Measurements from ENCODE around the gene DNM1.
A peak's percentile ranks its signal among the peaks of the same experiment; 100 is the strongest.

The DNM1 gene

GRCh38 chr9:128288273-128289004 lies 85.3 kb downstream of the DNM1 start:
- no peak overlapping the region for H3K9ac ChIP-seq (ENCODE audit: low read depth in 1 of 2, low read length in 2 of 2)
- H3K4me1 ChIP-seq (ENCODE audit: control insufficient read depth in 1 of 2, insufficient read depth in 2 of 2, low read length in 2 of 2), result no peaks in the 10 kb centered on the region
- H3K36me3 ChIP-seq (ENCODE audit: control insufficient read depth in 1 of 2, insufficient read depth in 2 of 2, low read length in 2 of 2), result peaks cover 13 to 26% of the 10 kb centered on the region in 2 donors
- no peak overlapping the region for H3K4me3 ChIP-seq (ENCODE audit: low read depth in 1 of 2, low read length in 2 of 2)
- H3K9me3 ChIP-seq (ENCODE audit: control insufficient read depth in 1 of 2, low read length in 2 of 2), result no peaks in the 10 kb centered on the region
- H3K27me3 ChIP-seq (ENCODE audit: control insufficient read depth in 1 of 2, insufficient read depth in 2 of 2, low read length in 2 of 2), result no peaks in the 10 kb centered on the region
- H3K27ac ChIP-seq (ENCODE audit: low read depth, low read length), result no peak overlapping the region

- Histone ChIP-seq H3K9ac (ENCODE audit: low read depth in 1 of 2, low read length in 2 of 2) (no peak overlapping the region), H3K27me3 (ENCODE audit: control insufficient read depth in 1 of 2, insufficient read depth in 2 of 2, low read length in 2 of 2) (no peaks in the 10 kb centered on the region), H3K4me3 (ENCODE audit: low read depth in 1 of 2, low read length in 2 of 2) (no peak overlapping the region), H3K36me3 (ENCODE audit: control insufficient read depth in 1 of 2, insufficient read depth in 2 of 2, low read length in 2 of 2) (peaks cover 0 to 9% of the 10 kb centered on the region in 2 donors), H3K4me1 (ENCODE audit: control insufficient read depth in 1 of 2, insufficient read depth in 2 of 2, low read length in 2 of 2) (peaks cover 14 to 15% of the 10 kb centered on the region in 2 donors), H3K27ac (ENCODE audit: low read depth, low read length) (no peak overlapping the region), H3K9me3 (ENCODE audit: control insufficient read depth in 1 of 2, low read length in 2 of 2) (no peaks in the 10 kb centered on the region)
Measured at GRCh38 chr9:128292009-128292408, 88.8 kb downstream of the DNM1 start.

GRCh38 chr9:128293091-128293490 lies 89.9 kb downstream of the DNM1 start:
- H3K9ac ChIP-seq (ENCODE audit: low read depth in 1 of 2, low read length in 2 of 2), result no peak overlapping the region
- no peak overlapping the region for H3K27ac ChIP-seq (ENCODE audit: low read depth, low read length)
- H3K4me3 ChIP-seq (ENCODE audit: low read depth in 1 of 2, low read length in 2 of 2), result no peak overlapping the region
- peaks cover 21% of the 10 kb centered on the region in 2 donors for H3K4me1 ChIP-seq (ENCODE audit: control insufficient read depth in 1 of 2, insufficient read depth in 2 of 2, low read length in 2 of 2)
- no peaks in the 10 kb centered on the region for H3K9me3 ChIP-seq (ENCODE audit: control insufficient read depth in 1 of 2, low read length in 2 of 2)
- H3K36me3 ChIP-seq (ENCODE audit: control insufficient read depth in 1 of 2, insufficient read depth in 2 of 2, low read length in 2 of 2), result peaks cover 0 to 8% of the 10 kb centered on the region in 2 donors
- no peaks in the 10 kb centered on the region for H3K27me3 ChIP-seq (ENCODE audit: control insufficient read depth in 1 of 2, insufficient read depth in 2 of 2, low read length in 2 of 2)

GRCh38 chr9:128294142-128294541 lies 91.0 kb downstream of the DNM1 start:
- no peaks in the 10 kb centered on the region for H3K27me3 ChIP-seq (ENCODE audit: control insufficient read depth in 1 of 2, insufficient read depth in 2 of 2, low read length in 2 of 2)
- H3K9ac ChIP-seq (ENCODE audit: low read depth in 1 of 2, low read length in 2 of 2), result no peak overlapping the region
- no peaks in the 10 kb centered on the region for H3K9me3 ChIP-seq (ENCODE audit: control insufficient read depth in 1 of 2, low read length in 2 of 2)
- no peaks in the 10 kb centered on the region for H3K36me3 ChIP-seq (ENCODE audit: control insufficient read depth in 1 of 2, insufficient read depth in 2 of 2, low read length in 2 of 2)
- no peak overlapping the region for H3K27ac ChIP-seq (ENCODE audit: low read depth, low read length)
- H3K4me1 ChIP-seq (ENCODE audit: control insufficient read depth in 1 of 2, insufficient read depth in 2 of 2, low read length in 2 of 2), result peaks cover 28 to 29% of the 10 kb centered on the region in 2 donors
- no peak overlapping the region for H3K4me3 ChIP-seq (ENCODE audit: low read depth in 1 of 2, low read length in 2 of 2)

GRCh38 chr9:128296340-128297220 lies 93.4 kb downstream of the DNM1 start:
- Histone ChIP-seq H3K4me1 (ENCODE audit: control insufficient read depth in 1 of 2, insufficient read depth in 2 of 2, low read length in 2 of 2) (peaks cover 29 to 30% of the 10 kb centered on the region in 2 donors), H3K4me3 (ENCODE audit: low read depth in 1 of 2, low read length in 2 of 2) (peak overlapping the region in 1 of 2 donors; percentile 44), H3K27me3 (ENCODE audit: control insufficient read depth in 1 of 2, insufficient read depth in 2 of 2, low read length in 2 of 2) (no peaks in the 10 kb centered on the region), H3K9ac (ENCODE audit: low read depth in 1 of 2, low read length in 2 of 2) (peak overlapping the region in 1 of 2 donors; percentile 47), H3K9me3 (ENCODE audit: control insufficient read depth in 1 of 2, low read length in 2 of 2) (no peaks in the 10 kb centered on the region), H3K27ac (ENCODE audit: low read depth, low read length) (peak overlapping the region; percentile 43), H3K36me3 (ENCODE audit: control insufficient read depth in 1 of 2, insufficient read depth in 2 of 2, low read length in 2 of 2) (no peaks in the 10 kb centered on the region)

- H3K4me3 ChIP-seq (ENCODE audit: low read depth in 1 of 2, low read length in 2 of 2), result peak overlapping the region in 1 of 2 donors; percentile 44
- H3K27ac ChIP-seq (ENCODE audit: low read depth, low read length), result peak overlapping the region; percentile 43
- H3K36me3 ChIP-seq (ENCODE audit: control insufficient read depth in 1 of 2, insufficient read depth in 2 of 2, low read length in 2 of 2), result no peaks in the 10 kb centered on the region
Measured at GRCh38 chr9:128297221-128297773, 94.1 kb downstream of the DNM1 start.

GRCh38 chr9:128298535-128299482 lies 95.6 kb downstream of the DNM1 start:
- H3K27ac ChIP-seq (ENCODE audit: low read depth, low read length), result no peak overlapping the region
- H3K4me3 ChIP-seq (ENCODE audit: low read depth in 1 of 2, low read length in 2 of 2), result no peak overlapping the region
- no peaks in the 10 kb centered on the region for H3K36me3 ChIP-seq (ENCODE audit: control insufficient read depth in 1 of 2, insufficient read depth in 2 of 2, low read length in 2 of 2)
- H3K9me3 ChIP-seq (ENCODE audit: control insufficient read depth in 1 of 2, low read length in 2 of 2), result no peaks in the 10 kb centered on the region
- H3K9ac ChIP-seq (ENCODE audit: low read depth in 1 of 2, low read length in 2 of 2), result no peak overlapping the region
- peaks cover 29 to 30% of the 10 kb centered on the region in 2 donors for H3K4me1 ChIP-seq (ENCODE audit: control insufficient read depth in 1 of 2, insufficient read depth in 2 of 2, low read length in 2 of 2)
- H3K27me3 ChIP-seq (ENCODE audit: control insufficient read depth in 1 of 2, insufficient read depth in 2 of 2, low read length in 2 of 2), result no peaks in the 10 kb centered on the region

More at GRCh38 chr9:128297221-128297773, 94.1 kb downstream of the DNM1 start:
- H3K9me3 ChIP-seq (ENCODE audit: control insufficient read depth in 1 of 2, low read length in 2 of 2), result no peaks in the 10 kb centered on the region
- H3K27me3 ChIP-seq (ENCODE audit: control insufficient read depth in 1 of 2, insufficient read depth in 2 of 2, low read length in 2 of 2), result no peaks in the 10 kb centered on the region
- H3K4me1 ChIP-seq (ENCODE audit: control insufficient read depth in 1 of 2, insufficient read depth in 2 of 2, low read length in 2 of 2), result peaks cover 29 to 30% of the 10 kb centered on the region in 2 donors
- H3K9ac ChIP-seq (ENCODE audit: low read depth in 1 of 2, low read length in 2 of 2), result peak overlapping the region in 1 of 2 donors; percentile 47

GRCh38 chr9:128304136-128304970 lies 101.2 kb downstream of the DNM1 start:
- Histone ChIP-seq H3K27ac (ENCODE audit: low read depth, low read length) (no peak overlapping the region), H3K9me3 (ENCODE audit: control insufficient read depth in 1 of 2, low read length in 2 of 2) (no peaks in the 10 kb centered on the region)

More at GRCh38 chr9:128304136-128304970, 101.2 kb downstream of the DNM1 start:
- H3K9ac ChIP-seq (ENCODE audit: low read depth in 1 of 2, low read length in 2 of 2), result no peak overlapping the region
- no peaks in the 10 kb centered on the region for H3K27me3 ChIP-seq (ENCODE audit: control insufficient read depth in 1 of 2, insufficient read depth in 2 of 2, low read length in 2 of 2)
- H3K4me1 ChIP-seq (ENCODE audit: control insufficient read depth in 1 of 2, insufficient read depth in 2 of 2, low read length in 2 of 2), result no peaks in the 10 kb centered on the region
- no peak overlapping the region for H3K4me3 ChIP-seq (ENCODE audit: low read depth in 1 of 2, low read length in 2 of 2)
- H3K36me3 ChIP-seq (ENCODE audit: control insufficient read depth in 1 of 2, insufficient read depth in 2 of 2, low read length in 2 of 2), result peaks cover 1 to 11% of the 10 kb centered on the region in 2 donors
